Measurements from ENCODE around the gene TBPL2. TPM values are rescaled to one million over a fixed set of nuclear protein-coding genes. Genes with fewer than 3 reads are reported as not detected.

Gene TBPL2
- total and polyA plus RNA-seq, 2 of the 13 experiments (the other 11 are each of a cell fraction or from before 2014, with no cell fraction given), result not detected

GRCh38 chr14:55411426-55412389, 28.7 kb downstream of the TBPL2 start, which contains the start of gene ATG14 (continued):
- TF ChIP-seq ZBTB10 (CRISPR knock-in tag; IDR thresholded peaks at IDR 0.05; ENCODE audit: borderline replicate concordance) (0 out of 2 replicates have a peak, but pooled peaks have one; percentile 34), ZNF292 (CRISPR knock-in tag; IDR thresholded peaks at IDR 0.05; ENCODE audit: borderline replicate concordance, low read depth) (no peak), NR2F6 (IDR thresholded peaks at IDR 0.05) (no peak; the same call in 1 of the 2 replicates), NR2F6 (CRISPR knock-in tag; IDR thresholded peaks at IDR 0.05) (no peak), SRY (CRISPR knock-in tag; IDR thresholded peaks at IDR 0.05) (peak; percentile 81; the same call in 1 of the 2 replicates), CENPT (CRISPR knock-in tag; IDR thresholded peaks at IDR 0.05; ENCODE audit: low read depth) (no peak), ZNF513 (CRISPR knock-in tag; conservative IDR thresholded peaks at IDR 0.05) (no peak), SMYD3 (CRISPR knock-in tag; IDR thresholded peaks at IDR 0.05) (peak; percentile 82), ZNF772 (CRISPR knock-in tag; IDR thresholded peaks at IDR 0.05) (peak; percentile 79), ZNF598 (CRISPR knock-in tag; IDR thresholded peaks at IDR 0.05; ENCODE audit: borderline replicate concordance) (peak; percentile 88; the same call in 1 of the 2 replicates), ZFYVE20 (CRISPR knock-in tag; IDR thresholded peaks at IDR 0.05; ENCODE audit: borderline replicate concordance, low read depth) (no peak), KMT2A (CRISPR knock-in tag; IDR thresholded peaks at IDR 0.05) (peak; percentile 80; the same call in 1 of the 2 replicates), ZBTB1 (CRISPR knock-in tag; IDR thresholded peaks at IDR 0.05; ENCODE audit: borderline replicate concordance) (no peak), PHF5A (CRISPR knock-in tag; IDR thresholded peaks at IDR 0.05; ENCODE audit: low read depth, unreplicated experiment) (no peak), TOPORS (CRISPR knock-in tag; IDR thresholded peaks at IDR 0.05) (0 out of 2 replicates have a peak, but pooled peaks have one; percentile 48), PCBP2 (optimal IDR thresholded peaks at IDR 0.05; ENCODE audit: low read depth, low read length, poor library complexity, severe bottlenecking) (no peak), ZNF30 (CRISPR knock-in tag; IDR thresholded peaks at IDR 0.05) (no peak), ZNF546 (CRISPR knock-in tag; conservative IDR thresholded peaks at IDR 0.05) (no peak), SALL1 (CRISPR knock-in tag; IDR thresholded peaks at IDR 0.05) (peak; percentile 81), ZMYM2 (CRISPR knock-in tag; IDR thresholded peaks at IDR 0.05) (no peak; the same call in 1 of the 2 replicates), HDAC2 (CRISPR knock-in tag; IDR thresholded peaks at IDR 0.05) (peak; percentile 85), CHD4 (IDR thresholded peaks at IDR 0.05; ENCODE audit: borderline replicate concordance, low read length) (no peak), KDM5B (CRISPR knock-in tag; IDR thresholded peaks at IDR 0.05; ENCODE audit: borderline replicate concordance) (peak; percentile 89; the same call in 1 of the 2 replicates)

Measured in HepG2 (cell line).